DMS 273 (cell line): ENCODE results near the gene OR2V1.
"Not testable (repeated sequence)": the region's sequence is repeated elsewhere in the genome, so short reads cannot be mapped to it uniquely, and the experiment has no call there.

Source experiments
- DNase-seq: peaks from one replicate; lab custom pipeline; 2025; ENCODE audit not compliant: unreplicated experiment; lab: John Stamatoyannopoulos, UW

The OR2V1 gene

GRCh38 chr5:181160152-181160754 is 29.3 kb upstream of the OR2V1 start:
- peak; percentile 82 for DNase-seq

- DNase-seq, result peak; percentile 94
Measured at GRCh38 chr5:181159286-181160151, 28.6 kb upstream of the OR2V1 start.

GRCh38 chr5:181158869-181159268 is 27.9 kb upstream of the OR2V1 start:
- no peak for DNase-seq

GRCh38 chr5:181156758-181157157 is 25.8 kb upstream of the OR2V1 start:
- no peak for DNase-seq

- no peak for DNase-seq
Measured at GRCh38 chr5:181153814-181154213, 22.8 kb upstream of the OR2V1 start.

- no peak for DNase-seq
Measured at GRCh38 chr5:181152406-181152805, 21.4 kb upstream of the OR2V1 start.

GRCh38 chr5:181151146-181151545 is 20.2 kb upstream of the OR2V1 start:
- DNase-seq, result peak; percentile 54

- no peak for DNase-seq
Measured at GRCh38 chr5:181149806-181150733, 19.1 kb upstream of the OR2V1 start.

GRCh38 chr5:181149355-181149754 is 18.4 kb upstream of the OR2V1 start:
- no peak for DNase-seq

- not testable (repeated sequence) for DNase-seq
Measured at GRCh38 chr5:181146927-181147636, 16.1 kb upstream of the OR2V1 start, which contains the start of gene OR2V2. OR2V2 (plus strand) TSS chr5:181147586; CDS start chr5:181154943, 7,357 bp downstream.

GRCh38 chr5:181145133-181145532 is 14.2 kb upstream of the OR2V1 start:
- DNase-seq, result no peak

- DNase-seq, result no peak
Measured at GRCh38 chr5:181142054-181142453, 11.1 kb upstream of the OR2V1 start.

- DNase-seq, result no peak
Measured at GRCh38 chr5:181140766-181141165, 9.8 kb upstream of the OR2V1 start.

- no peak for DNase-seq
Measured at GRCh38 chr5:181138258-181138657, 7.3 kb upstream of the OR2V1 start.

GRCh38 chr5:181136361-181136955 is 5.5 kb upstream of the OR2V1 start:
- DNase-seq, result no peak

- no peak for DNase-seq
Measured at GRCh38 chr5:181134259-181134658, 3.3 kb upstream of the OR2V1 start.

- peak; percentile 12 for DNase-seq
Measured at GRCh38 chr5:181133610-181134231, 2.8 kb upstream of the OR2V1 start.

- DNase-seq, result no peak
Measured at GRCh38 chr5:181133083-181133482, 2.1 kb upstream of the OR2V1 start.

GRCh38 chr5:181131514-181131913 is 545 bp upstream of the OR2V1 start:
- no peak for DNase-seq

GRCh38 chr5:181130081-181130480 is 888 bp downstream of the OR2V1 start:
- DNase-seq, result not testable (repeated sequence)
